AG04449 (cell line): ENCODE measurements around the gene ADAM15.
A peak's percentile ranks its signal among the peaks of the same experiment; 100 is the strongest.

ENCODE experiments used
- CTCF ChIA-PET: fragments of 350-600 bp; formaldehyde crosslinking; extraction: SDS; loops from one replicate; lab custom pipeline; 2021; ENCODE audit warnings: antibody characterized with exemption; lab: Yijun Ruan, JAX
- POLR2A ChIA-PET: fragments of 400-600, 350-600 bp; formaldehyde crosslinking; extraction: SDS; loops from one replicate; lab custom pipeline; 2020; ENCODE audit warnings: antibody characterized with exemption, inconsistent platforms; lab: Yijun Ruan, JAX
- DNase-seq: peaks from one replicate; pipeline ENCODE4 v3.0.0-alpha.2; 2010; ENCODE audit warnings: low read depth, low spot score
- H3K4me3 ChIP-seq: 2 replicates; pipeline ENCODE4 v1.5.1; 2011; ENCODE audit warnings: low read depth, mild to moderate bottlenecking, control low read depth, low read length
- CTCF ChIP-seq: IDR thresholded peaks from one replicate; pipeline ENCODE4 v1.5.1; 2011; ENCODE audit warnings: mild to moderate bottlenecking, moderate library complexity, low read length, control low read depth, inconsistent platforms; ENCODE audit not compliant: insufficient read depth; ENCODE audit errors: missing control alignments

ADAM15 gene

DNA sequence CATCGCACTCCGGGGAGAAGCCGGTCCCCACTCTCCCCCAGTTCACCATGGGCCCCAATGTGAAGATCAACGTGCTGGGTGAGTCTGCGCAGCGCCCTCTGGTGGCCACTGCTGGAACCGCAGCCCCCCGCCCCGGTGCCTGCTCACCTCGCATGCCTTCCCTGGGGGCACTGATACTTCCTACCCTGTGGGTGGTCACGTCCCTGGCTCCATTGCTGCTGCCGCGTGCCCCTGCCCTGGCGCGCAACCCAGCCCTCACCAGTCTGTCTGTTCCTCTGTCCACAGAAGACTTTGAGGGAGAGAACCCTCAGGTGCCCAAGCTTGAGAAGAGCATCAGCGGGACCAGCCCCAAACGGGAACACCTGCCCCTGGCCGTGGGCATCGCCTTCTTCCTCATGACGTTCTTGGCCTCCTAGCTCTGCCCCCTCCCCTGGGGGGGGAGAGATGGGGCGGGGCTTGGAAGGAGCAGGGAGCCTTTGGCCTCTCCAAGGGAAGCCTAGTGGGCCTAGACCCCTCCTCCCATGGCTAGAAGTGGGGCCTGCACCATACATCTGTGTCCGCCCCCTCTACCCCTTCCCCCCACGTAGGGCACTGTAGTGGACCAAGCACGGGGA is 35.1 kb downstream of the ADAM15 start:
- ChIA-PET POLR2A (interaction anchor here (1.8 kb wide), 1 partner anchor 87 kb away, joined by 5 read pairs; the partner anchor contains the start of gene KRTCAP2), CTCF (interaction anchor here (0.6 to 5.5 kb wide), 29 partner anchors 10 to 606 kb away, joined by 3 to 212 read pairs (median 7); partner anchors contain the start of genes EFNA4, KRTCAP2, SHC1 and SLC50A1)
- peak overlapping the region; percentile 89 for H3K4me3 ChIP-seq
- TF ChIP-seq CTCF = peak; percentile 97
- DNase-seq = no peak

DNA sequence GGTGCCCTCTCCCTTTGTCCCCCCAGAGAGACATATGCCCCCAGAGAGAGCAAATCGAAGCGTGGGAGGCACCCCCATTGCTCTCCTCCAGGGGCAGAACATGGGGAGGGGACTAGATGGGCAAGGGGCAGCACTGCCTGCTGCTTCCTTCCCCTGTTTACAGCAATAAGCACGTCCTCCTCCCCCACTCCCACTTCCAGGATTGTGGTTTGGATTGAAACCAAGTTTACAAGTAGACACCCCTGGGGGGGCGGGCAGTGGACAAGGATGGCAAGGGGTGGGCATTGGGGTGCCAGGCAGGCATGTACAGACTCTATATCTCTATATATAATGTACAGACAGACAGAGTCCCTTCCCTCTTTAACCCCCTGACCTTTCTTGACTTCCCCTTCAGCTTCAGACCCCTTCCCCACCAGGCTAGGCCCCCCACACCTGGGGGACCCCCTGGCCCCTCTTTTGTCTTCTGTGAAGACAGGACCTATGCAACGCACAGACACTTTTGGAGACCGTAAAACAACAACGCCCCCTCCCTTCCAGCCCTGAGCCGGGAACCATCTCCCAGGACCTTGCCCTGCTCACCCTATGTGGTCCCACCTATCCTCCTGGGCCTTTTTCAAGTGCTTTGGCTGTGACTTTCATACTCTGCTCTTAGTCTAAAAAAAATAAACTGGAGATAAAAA is 35.9 kb downstream of the ADAM15 start:
- no peak for DNase-seq
- no peak for TF ChIP-seq CTCF
- CTCF ChIA-PET = interaction anchor here (0.6 to 5.5 kb wide), 13 partner anchors 9 to 527 kb away, joined by 3 to 212 read pairs (median 15); partner anchors contain the start of genes EFNA4, KRTCAP2 and SLC50A1
- POLR2A ChIA-PET = no interaction called here
- no peak overlapping the region for H3K4me3 ChIP-seq

DNA sequence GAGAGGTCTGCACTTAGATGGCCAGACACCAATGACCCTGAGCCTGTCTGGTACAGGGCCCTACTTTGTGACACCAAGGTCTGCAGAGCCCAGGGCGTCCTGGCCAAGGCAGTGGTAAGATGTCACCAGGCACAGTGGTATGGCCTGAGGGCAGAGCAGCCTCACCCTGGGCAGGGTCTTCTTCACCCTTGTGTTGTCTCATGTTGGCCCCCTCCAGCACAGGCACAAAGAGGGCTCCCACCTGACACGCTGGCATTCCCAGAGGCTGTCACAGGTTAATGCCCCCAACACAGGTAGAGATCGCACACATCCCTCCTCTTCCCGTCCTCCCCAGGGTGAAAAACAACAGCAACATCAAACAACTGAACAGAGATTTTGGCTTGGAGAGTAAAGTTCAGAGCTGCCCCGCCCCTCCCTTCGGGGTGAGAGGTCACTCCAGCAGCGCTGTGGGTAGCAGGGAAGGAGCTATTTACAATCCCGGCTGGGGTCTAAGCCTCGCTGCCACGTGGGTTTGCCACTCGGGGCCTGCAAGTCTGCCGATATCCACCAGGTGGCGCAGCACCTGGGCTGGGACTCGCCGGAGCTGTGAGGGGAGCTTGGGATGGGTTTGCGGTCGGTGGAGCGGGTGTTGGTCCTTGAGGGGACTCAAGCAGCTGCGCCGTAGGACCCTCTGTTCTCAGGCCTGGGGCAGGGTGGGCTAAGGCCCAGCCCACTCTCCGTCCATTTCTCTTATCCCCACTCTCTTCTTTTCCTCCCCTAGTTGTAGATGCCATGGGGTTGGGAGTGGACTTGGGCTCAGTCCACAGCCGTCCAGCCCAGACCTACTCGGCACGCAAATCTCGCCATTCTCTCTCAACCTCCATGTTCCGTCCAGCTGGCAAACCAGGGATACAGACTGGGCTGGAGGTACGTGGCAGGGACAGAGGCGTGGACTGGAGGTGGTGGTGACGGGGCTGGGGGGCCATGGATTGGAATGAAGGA is 40.2 kb downstream of the ADAM15 start:
- H3K4me3 ChIP-seq = no peak overlapping the region
- ChIA-PET CTCF (interaction anchor here (0.6 to 6.8 kb wide), 55 partner anchors 8 to 610 kb away, joined by 3 to 457 read pairs (median 5); partner anchors contain the start of genes ADAM15, DPM3, EFNA1 and EFNA3), POLR2A (interaction anchor here (1.5 kb wide), 1 partner anchor 77 kb away, joined by 6 read pairs; no protein-coding TSS in a partner anchor)
- no peak for DNase-seq
- peak; percentile 95 for TF ChIP-seq CTCF

DNA sequence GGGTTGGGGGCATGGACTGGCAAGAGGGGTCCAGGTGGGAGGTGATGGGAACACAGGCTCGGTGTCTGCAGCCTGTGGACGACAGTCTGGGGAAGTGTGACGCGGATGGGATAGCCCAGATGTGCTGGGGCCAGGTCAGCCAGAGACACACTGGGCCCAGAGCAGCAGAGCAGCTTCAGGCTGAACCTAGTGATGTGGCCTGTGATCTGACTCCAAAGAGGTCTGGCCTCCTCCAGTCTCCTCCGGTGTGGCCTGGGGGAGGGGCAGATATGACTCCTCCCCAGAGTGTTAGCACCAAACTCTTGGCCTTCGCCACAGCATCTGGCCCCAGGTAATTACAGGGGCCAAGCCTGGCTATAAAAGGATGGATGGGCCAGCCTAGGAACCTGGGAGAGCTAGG is 41.0 kb downstream of the ADAM15 start:
- POLR2A ChIA-PET = interaction anchor here (1.5 kb wide), 1 partner anchor 76 kb away, joined by 6 read pairs; no protein-coding TSS in a partner anchor
- CTCF ChIA-PET = interaction anchor here (0.8 to 6.8 kb wide), 42 partner anchors 8 to 559 kb away, joined by 3 to 457 read pairs (median 7); partner anchors contain the start of genes DPM3, EFNA1, EFNA3 and EFNA4
- TF ChIP-seq CTCF = no peak
- DNase-seq = no peak
- H3K4me3 ChIP-seq = no peak overlapping the region

DNA sequence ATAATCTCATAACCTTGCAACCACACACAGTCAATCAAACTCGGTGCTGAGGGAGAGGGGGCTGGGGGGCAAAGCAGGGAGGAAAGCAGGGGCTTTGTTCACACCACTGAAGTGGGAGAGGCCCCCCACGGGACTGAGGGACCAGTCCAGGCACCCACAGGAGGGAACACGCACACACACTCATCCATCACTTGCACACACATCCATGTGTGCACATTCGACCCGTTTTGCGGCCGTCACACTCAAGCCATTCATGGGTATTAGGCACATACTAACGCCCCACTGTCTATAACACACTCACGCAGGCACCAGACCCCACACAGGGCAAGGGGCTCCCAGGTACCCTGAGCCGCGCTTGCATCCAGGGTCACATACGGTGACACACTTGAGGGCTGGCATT is 41.5 kb downstream of the ADAM15 start:
- POLR2A ChIA-PET = no interaction called here
- CTCF ChIA-PET = interaction anchor here (1.0 to 6.8 kb wide), 11 partner anchors 14 to 77 kb away, joined by 5 to 457 read pairs (median 19); partner anchors contain the start of genes EFNA1, EFNA3, KRTCAP2 and TRIM46
- no peak for DNase-seq

More for the DNA sequence above, 41.5 kb downstream of the ADAM15 start:
- TF ChIP-seq CTCF = no peak
- no peak overlapping the region for H3K4me3 ChIP-seq
